CD14-positive monocyte (primary cell): ENCODE measurements around the gene PDLIM5. TPM values are rescaled to one million over a fixed set of nuclear protein-coding genes. Genes with fewer than 3 reads are reported as not detected.

Experiments
- DNase-seq, 3 donors: peaks; one replicate each; pipeline ENCODE4 v3.0.0-alpha.2; 2011 to 2022
- H2AFZ ChIP-seq: 2 replicates; pipeline ENCODE4 v1.6.0; 2012; ENCODE audit warnings: mild to moderate bottlenecking, low read depth, low read length, inconsistent platforms; ENCODE audit not compliant: insufficient read depth, poor library complexity, severe bottlenecking
- H3K27ac ChIP-seq, 2 donors: 1 replicate in 1 of 2; 2 replicates in 1 of 2; pipeline ENCODE4 v1.5.1; 2012 to 2013; ENCODE audit warnings: low read length in 2 of 2, control low read depth in 1 of 2, inconsistent platforms in 1 of 2, low read depth in 1 of 2, mild to moderate bottlenecking in 1 of 2
- H3K27me3 ChIP-seq, 2 donors: one replicate each; pipeline versions ENCODE4 v1.6.0 to v1.6.1; 2011 to 2013; ENCODE audit warnings: low read length in 2 of 2; ENCODE audit not compliant: control insufficient read depth in 2 of 2, insufficient read depth in 2 of 2
- H3K36me3 ChIP-seq, 2 donors: replicated peaks in 1 of 2; 1 replicate in 1 of 2; 2 replicates in 1 of 2; pipeline versions ENCODE4 v1.5.1 to v1.6.1; 2012 to 2013; ENCODE audit warnings: low read length in 2 of 2, control low read depth in 1 of 2, inconsistent platforms in 1 of 2, mild to moderate bottlenecking in 1 of 2; ENCODE audit not compliant: insufficient read depth in 2 of 2, control insufficient read depth in 1 of 2
- H3K4me1 ChIP-seq, 2 donors: 1 replicate in 1 of 2; 2 replicates in 1 of 2; pipeline versions ENCODE4 v1.5.1 to v1.6.1; 2012 to 2013; ENCODE audit warnings: low read length in 2 of 2, control low read depth in 1 of 2, inconsistent platforms in 1 of 2, mild to moderate bottlenecking in 1 of 2, moderate library complexity in 1 of 2; ENCODE audit not compliant: insufficient read depth in 2 of 2, control insufficient read depth in 1 of 2
- H3K4me2 ChIP-seq: replicated peaks from 2 replicates; pipeline ENCODE3; 2012; ENCODE audit warnings: low read length, moderate library complexity, mild to moderate bottlenecking; ENCODE audit not compliant: poor library complexity, severe bottlenecking; ENCODE audit errors: extremely low read depth
- H3K4me3 ChIP-seq, 3 experiments: fragments of 200-600 bp in 1 of 3; sonication (generic) in 1 of 3; replicated peaks in 1 of 3; 1 replicate in 2 of 3; 2 replicates in 1 of 3; pipeline ENCODE4 v1.5.1; 2011 to 2013; ENCODE audit warnings: low read length in 3 of 3, mild to moderate bottlenecking in 3 of 3, control low read depth in 2 of 3, low read depth in 2 of 3, inconsistent platforms in 1 of 3, moderate library complexity in 1 of 3
- H3K79me2 ChIP-seq: 2 replicates; pipeline ENCODE4 v1.6.0; 2012; ENCODE audit warnings: mild to moderate bottlenecking, control low read depth, inconsistent platforms, low read length, moderate library complexity; ENCODE audit not compliant: insufficient read depth
- H3K9ac ChIP-seq: 2 replicates; pipeline ENCODE4 v1.6.0; 2017; ENCODE audit warnings: low read length, mild to moderate bottlenecking; ENCODE audit not compliant: insufficient read depth, poor library complexity, severe bottlenecking
- H3K9me3 ChIP-seq, 2 donors: replicated peaks in 1 of 2; 1 replicate in 1 of 2; 2 replicates in 1 of 2; pipeline versions ENCODE4 v1.5.1 to v1.6.1; 2012 to 2013; ENCODE audit warnings: low read length in 2 of 2, control low read depth in 1 of 2; ENCODE audit not compliant: control insufficient read depth in 1 of 2, insufficient read depth in 1 of 2
- H4K20me1 ChIP-seq: 2 replicates; pipeline ENCODE4 v1.6.0; 2012; ENCODE audit warnings: mild to moderate bottlenecking, low read length, control low read depth, moderate library complexity; ENCODE audit not compliant: insufficient read depth
- H3K27ac Mint-ChIP-seq, 7 donors: one replicate each; pipeline ENCODE4 v1.8.0; 2020; ENCODE audit warnings: mild to moderate bottlenecking in 7 of 7, mixed read lengths in 7 of 7, moderate library complexity in 6 of 7, inconsistent platforms in 2 of 7
- H3K27me3 Mint-ChIP-seq, 3 donors: one replicate each; pipeline ENCODE4 v1.8.0; 2021 to 2022; ENCODE audit warnings: low read depth in 3 of 3, mild to moderate bottlenecking in 3 of 3, mixed read lengths in 3 of 3, moderate library complexity in 3 of 3, inconsistent platforms in 1 of 3
- H3K36me3 Mint-ChIP-seq, 2 donors: one replicate each; pipeline ENCODE4 v1.8.0; 2020; ENCODE audit warnings: mixed read lengths in 2 of 2, inconsistent platforms in 1 of 2, mild to moderate bottlenecking in 1 of 2
- H3K4me1 Mint-ChIP-seq: one replicate; pipeline ENCODE4 v1.8.0; 2020; ENCODE audit warnings: mild to moderate bottlenecking, mixed read lengths
- H3K4me3 Mint-ChIP-seq, 2 donors: one replicate each; pipeline ENCODE4 v1.8.0; 2020; ENCODE audit warnings: mild to moderate bottlenecking in 2 of 2, mixed read lengths in 2 of 2, moderate library complexity in 1 of 2
- H3K9me3 Mint-ChIP-seq, 7 donors: one replicate each; pipeline ENCODE4 v1.8.0; 2020 to 2022; ENCODE audit warnings: mixed read lengths in 7 of 7, mild to moderate bottlenecking in 6 of 7, moderate library complexity in 6 of 7, inconsistent platforms in 2 of 7
- WGBS: methylation state at CpG from one replicate; pipeline ENCODE4 v1.1.5; 2013; ENCODE audit warnings: missing lambda C conversion rate; ENCODE audit not compliant: insufficient coverage; 5-methylcytosine and 5-hydroxymethylcytosine counted together
- intact Hi-C, 2 donors: fragments of 100-400 bp; cut with micrococcal nuclease; formaldehyde crosslinking; loops; one replicate each; pipeline versions ENCODE4 v1.15.0 to v1.15.1; 2023
- polyA plus RNA-seq, 3 donors: library from polyadenylated mRNA; depleted of rRNA in 1 of 3; unstranded in 2 of 3; stranded (reverse) in 1 of 3; fragments of 300-500 nt in 2 of 3; fragments of >200 nt in 1 of 3; fragmentation: Illumina TruSeq in 2 of 3; gene quantifications; 1 replicate in 2 of 3; 2 replicates in 1 of 3; pipeline ENCODE4 v1.2.3, GENCODE V29; 2012 to 2021
- TF ChIP-seq, protein P1 (sequence below): fragments of 200-600 bp; IDR thresholded peaks from one replicate; pipeline ENCODE4 v1.8.0; 2022; ENCODE audit warnings: antibody characterized with exemption, mild to moderate bottlenecking

Gene PDLIM5
- polyA plus RNA-seq, 3 donors, result 75.3 to 105 (median 80.9) TPM

DNA sequence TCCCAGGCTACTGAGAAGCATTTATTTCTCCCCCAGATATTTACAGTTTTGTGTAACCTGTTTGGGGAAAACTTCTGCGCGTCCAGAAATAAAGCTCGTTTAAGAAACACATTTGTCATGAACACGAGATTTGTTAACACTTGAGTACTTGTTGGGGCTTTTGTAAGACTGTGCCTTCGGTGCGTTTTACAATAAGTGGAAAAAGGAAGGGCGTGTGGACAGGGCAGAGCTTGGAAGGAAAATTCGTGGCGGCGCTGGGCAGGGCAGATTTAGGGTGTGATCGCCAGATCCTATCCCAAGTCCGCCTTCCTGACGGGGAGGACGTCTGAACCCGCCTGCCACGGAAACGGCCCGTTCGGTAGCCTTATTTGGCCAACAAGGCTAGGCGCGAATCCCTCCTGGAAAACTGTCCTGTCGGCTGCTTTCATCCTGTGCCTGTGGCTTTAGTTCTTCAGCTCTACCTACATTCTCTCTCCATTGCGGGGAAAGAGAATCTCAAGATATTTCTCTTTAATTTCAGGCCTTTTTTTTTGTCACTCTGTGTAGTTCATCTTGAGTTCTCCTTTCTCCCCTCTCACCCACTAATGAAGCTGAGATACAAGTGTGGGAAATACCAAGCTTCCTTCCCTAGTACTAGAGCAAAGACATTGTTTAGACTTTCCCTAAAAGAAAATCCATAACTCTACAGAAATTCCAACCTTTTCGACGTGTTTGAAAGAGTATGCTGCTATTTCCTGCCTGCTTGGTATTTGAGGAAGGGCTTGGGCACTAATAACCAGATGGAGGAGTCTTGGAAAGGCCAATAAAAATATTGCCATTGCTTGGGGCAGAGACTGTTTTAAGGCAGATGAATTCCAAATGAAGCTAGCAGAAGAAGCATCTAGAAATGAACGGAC is 982 bp downstream of the PDLIM5 start:
- 0% methylated on average over 21 of the region's 26 CpGs for WGBS
- H2AFZ ChIP-seq, result peak overlapping the region; percentile 85
- DNase-seq, result peak; percentile 15 to 48 (median 24)

DNA sequence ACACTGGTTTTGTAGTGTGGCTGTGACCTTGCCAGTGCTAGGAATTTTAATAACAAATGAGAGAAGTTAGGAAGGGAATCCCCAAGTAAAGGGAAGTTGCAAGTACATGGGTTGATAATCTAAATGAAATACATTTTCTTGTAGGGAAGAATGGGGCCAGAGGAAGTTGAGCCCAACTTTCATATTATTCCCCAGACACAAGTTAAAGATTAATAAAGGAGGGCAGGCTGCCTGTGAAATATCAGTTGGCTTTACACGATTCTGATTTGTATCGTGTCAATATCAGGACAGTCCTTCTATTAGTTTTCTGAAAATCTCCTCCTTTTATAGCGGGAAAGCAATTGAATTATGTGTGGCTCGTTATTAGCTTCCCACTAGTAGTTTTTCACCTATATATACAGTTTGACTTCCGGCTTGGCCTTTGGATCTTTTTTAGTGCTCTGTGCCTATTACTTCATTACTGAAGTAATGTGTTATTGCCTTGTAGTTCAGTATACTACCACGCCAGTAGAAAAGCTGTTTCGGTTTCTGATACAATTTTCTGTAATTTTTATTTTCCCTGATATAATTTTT is 1.7 kb downstream of the PDLIM5 start:
- TF ChIP-seq, protein P1, sequence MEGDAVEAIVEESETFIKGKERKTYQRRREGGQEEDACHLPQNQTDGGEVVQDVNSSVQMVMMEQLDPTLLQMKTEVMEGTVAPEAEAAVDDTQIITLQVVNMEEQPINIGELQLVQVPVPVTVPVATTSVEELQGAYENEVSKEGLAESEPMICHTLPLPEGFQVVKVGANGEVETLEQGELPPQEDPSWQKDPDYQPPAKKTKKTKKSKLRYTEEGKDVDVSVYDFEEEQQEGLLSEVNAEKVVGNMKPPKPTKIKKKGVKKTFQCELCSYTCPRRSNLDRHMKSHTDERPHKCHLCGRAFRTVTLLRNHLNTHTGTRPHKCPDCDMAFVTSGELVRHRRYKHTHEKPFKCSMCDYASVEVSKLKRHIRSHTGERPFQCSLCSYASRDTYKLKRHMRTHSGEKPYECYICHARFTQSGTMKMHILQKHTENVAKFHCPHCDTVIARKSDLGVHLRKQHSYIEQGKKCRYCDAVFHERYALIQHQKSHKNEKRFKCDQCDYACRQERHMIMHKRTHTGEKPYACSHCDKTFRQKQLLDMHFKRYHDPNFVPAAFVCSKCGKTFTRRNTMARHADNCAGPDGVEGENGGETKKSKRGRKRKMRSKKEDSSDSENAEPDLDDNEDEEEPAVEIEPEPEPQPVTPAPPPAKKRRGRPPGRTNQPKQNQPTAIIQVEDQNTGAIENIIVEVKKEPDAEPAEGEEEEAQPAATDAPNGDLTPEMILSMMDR, result no peak
- H3K27ac Mint-ChIP-seq, result peak overlapping the region; percentile 83 to 95 (median 92)
- no peaks in the 10 kb centered on the region for H3K9me3 Mint-ChIP-seq
- H3K4me3 Mint-ChIP-seq, result peak overlapping the region; percentile 94 to 97
- Histone ChIP-seq H4K20me1 (peaks cover 61% of the 10 kb centered on the region), H3K9ac (no peak overlapping the region), H3K79me2 (peaks cover 24% of the 10 kb centered on the region), H3K4me3 (peak overlapping the region; percentile 59 to 94 (median 90)), H3K4me2 (peak overlapping the region; percentile 96), H3K36me3 (peaks cover 16 to 22% of the 10 kb centered on the region in 2 donors), H3K4me1 (peaks cover 19 to 21% of the 10 kb centered on the region in 2 donors), H3K9me3 (no peaks in the 10 kb centered on the region), H3K27me3 (peaks cover 2 to 3% of the 10 kb centered on the region in 2 donors), H3K27ac (peak overlapping the region in 1 of 2 donors; percentile 88), H2AFZ (no peak overlapping the region)
- peaks cover 39% of the 10 kb centered on the region for H3K4me1 Mint-ChIP-seq
- H3K27me3 Mint-ChIP-seq, result peaks cover 0 to 5% (median 3%) of the 10 kb centered on the region in 3 donors
- peaks cover 17% of the 10 kb centered on the region in 2 donors for H3K36me3 Mint-ChIP-seq
- intact Hi-C loops, result no loop called here
- no CpG with 5 or more reads among the region's 7 CpGs for WGBS
- peak; percentile 21 to 69 (median 55) for DNase-seq

More for the DNA sequence above, 982 bp downstream of the PDLIM5 start:
- intact Hi-C loops, result no loop called here
- H3K4me3 Mint-ChIP-seq, result peak overlapping the region; percentile 94 to 97
- H3K4me2 ChIP-seq, result peak overlapping the region; percentile 96
- H3K79me2 ChIP-seq, result peaks cover 22% of the 10 kb centered on the region
- TF ChIP-seq, protein P1, result no peak
- peaks cover 38% of the 10 kb centered on the region for H3K4me1 Mint-ChIP-seq
- H3K9me3 ChIP-seq, result no peaks in the 10 kb centered on the region
- peaks cover 2 to 3% of the 10 kb centered on the region in 2 donors for H3K27me3 ChIP-seq
- H3K36me3 Mint-ChIP-seq, result peaks cover 16 to 17% of the 10 kb centered on the region in 2 donors
- peak overlapping the region; percentile 92 for H3K9ac ChIP-seq
- peaks cover 16 to 22% of the 10 kb centered on the region in 2 donors for H3K36me3 ChIP-seq
- no peaks in the 10 kb centered on the region for H3K9me3 Mint-ChIP-seq
- peaks cover 19 to 21% of the 10 kb centered on the region in 2 donors for H3K4me1 ChIP-seq
- peaks cover 53% of the 10 kb centered on the region for H4K20me1 ChIP-seq
- H3K4me3 ChIP-seq, result peak overlapping the region; percentile 59 to 94 (median 90)
- peak overlapping the region; percentile 83 to 95 (median 92) for H3K27ac Mint-ChIP-seq
- H3K27me3 Mint-ChIP-seq, result peaks cover 0 to 10% (median 3%) of the 10 kb centered on the region in 3 donors
- peak overlapping the region; percentile 81 to 88 for H3K27ac ChIP-seq
